ENCODE results near the gene RBPJL. TPM values are rescaled to one million over a fixed set of nuclear protein-coding genes. Genes with fewer than 3 reads are reported as not detected.
A peak's percentile ranks its signal among the peaks of the same experiment; 100 is the strongest.

RBPJL gene
- total RNA-seq, 2 experiments from 2014 or later = not detected

DNA sequence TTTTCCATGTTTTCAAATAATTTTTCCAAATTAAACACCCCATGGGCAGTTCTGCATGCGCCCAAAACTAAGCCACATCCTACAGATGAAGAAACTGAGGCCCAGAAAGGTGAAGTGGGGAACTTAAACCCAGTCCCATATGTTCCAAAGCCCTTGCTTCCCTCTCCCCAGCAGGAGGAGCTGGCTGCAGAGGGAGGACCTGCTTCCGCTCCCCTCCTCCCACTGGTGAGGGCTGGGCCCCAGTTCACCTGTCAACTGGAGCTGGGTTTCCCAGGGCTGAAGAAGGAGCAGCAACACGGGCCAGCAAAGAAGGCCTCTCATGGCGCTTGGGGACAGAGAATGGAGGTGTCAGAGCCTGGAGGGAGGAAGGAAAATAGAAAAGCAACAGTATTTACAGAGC, 1.4 kb upstream of the RBPJL start:
- H3K9me2 ChIP-seq (ENCODE audit: insufficient read depth, low read length) = no peaks in the 10 kb centered on the region
- no peak for TF ChIP-seq EZH2phosphoT487 (IDR thresholded peaks at IDR 0.05; ENCODE audit: borderline replicate concordance, low read depth, low read length)
- TF ChIP-seq, protein P1, sequence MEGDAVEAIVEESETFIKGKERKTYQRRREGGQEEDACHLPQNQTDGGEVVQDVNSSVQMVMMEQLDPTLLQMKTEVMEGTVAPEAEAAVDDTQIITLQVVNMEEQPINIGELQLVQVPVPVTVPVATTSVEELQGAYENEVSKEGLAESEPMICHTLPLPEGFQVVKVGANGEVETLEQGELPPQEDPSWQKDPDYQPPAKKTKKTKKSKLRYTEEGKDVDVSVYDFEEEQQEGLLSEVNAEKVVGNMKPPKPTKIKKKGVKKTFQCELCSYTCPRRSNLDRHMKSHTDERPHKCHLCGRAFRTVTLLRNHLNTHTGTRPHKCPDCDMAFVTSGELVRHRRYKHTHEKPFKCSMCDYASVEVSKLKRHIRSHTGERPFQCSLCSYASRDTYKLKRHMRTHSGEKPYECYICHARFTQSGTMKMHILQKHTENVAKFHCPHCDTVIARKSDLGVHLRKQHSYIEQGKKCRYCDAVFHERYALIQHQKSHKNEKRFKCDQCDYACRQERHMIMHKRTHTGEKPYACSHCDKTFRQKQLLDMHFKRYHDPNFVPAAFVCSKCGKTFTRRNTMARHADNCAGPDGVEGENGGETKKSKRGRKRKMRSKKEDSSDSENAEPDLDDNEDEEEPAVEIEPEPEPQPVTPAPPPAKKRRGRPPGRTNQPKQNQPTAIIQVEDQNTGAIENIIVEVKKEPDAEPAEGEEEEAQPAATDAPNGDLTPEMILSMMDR (conservative IDR thresholded peaks at IDR 0.05; ENCODE audit: low read length) = no peak
- POLR2A ChIA-PET = no interaction called here
- intact Hi-C loops (cut with micrococcal nuclease; ENCODE audit: unreplicated experiment) = no loop called here
- DNase-seq (ENCODE audit: low spot score) = no peak
- no peak overlapping the region for H2AFZ ChIP-seq (ENCODE audit: low read length)
- no peaks in the 10 kb centered on the region for H3K4me1 ChIP-seq (ENCODE audit: insufficient read depth, low read length, poor library complexity, severe bottlenecking)
- CTCF ChIA-PET (ENCODE audit: unreplicated experiment) = no interaction called here
- H3K4me3 ChIP-seq (ENCODE audit: low read depth, low read length, poor library complexity, severe bottlenecking) = no peak overlapping the region
- no peaks in the 10 kb centered on the region for H3K9me3 ChIP-seq (ENCODE audit: low read length)
- no peak overlapping the region for H3K27ac ChIP-seq (ENCODE audit: low read depth, low read length, poor library complexity, severe bottlenecking)
- H3K36me3 ChIP-seq (ENCODE audit: insufficient read depth, low read length) = no peaks in the 10 kb centered on the region
- no peak overlapping the region for H3K4me2 ChIP-seq (ENCODE audit: low read length)
- no peaks in the 10 kb centered on the region for H4K20me1 ChIP-seq (ENCODE audit: insufficient read depth, low read length)
- BruUV-seq (replicated peaks) = no TSS peak
- H3K79me2 ChIP-seq (ENCODE audit: insufficient read depth, low read depth, low read length) = no peaks in the 10 kb centered on the region

DNA sequence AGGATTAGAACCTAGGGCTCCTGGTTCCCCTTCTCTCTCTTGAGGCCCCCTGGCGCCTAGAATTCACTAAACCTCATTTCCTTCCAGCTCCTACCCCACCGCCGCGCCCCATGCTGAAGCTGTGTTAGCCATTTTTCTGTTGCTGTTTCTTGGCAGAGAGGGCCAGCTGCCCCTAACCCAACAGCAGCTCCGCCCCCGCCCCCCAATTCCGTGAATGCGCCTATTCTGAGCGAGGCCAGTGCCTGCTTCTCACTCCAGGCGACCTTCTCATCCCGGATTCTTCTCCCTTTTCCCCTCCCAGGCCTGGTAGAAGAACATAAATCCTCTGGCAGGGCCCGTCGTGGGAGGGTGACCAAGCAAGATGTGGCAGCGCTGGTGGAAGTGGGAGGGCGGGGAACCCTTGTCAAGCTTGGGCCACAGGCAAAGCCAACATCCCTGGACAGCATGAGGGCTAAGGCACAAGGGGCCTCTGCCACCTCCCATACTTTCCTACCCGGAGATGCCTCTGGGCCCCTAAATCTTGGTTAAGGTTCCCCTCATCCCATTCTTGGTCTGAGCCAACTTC, 518 bp downstream of the RBPJL start:
- Histone ChIP-seq H3K4me2 (ENCODE audit: low read length) (no peak overlapping the region), H3K4me3 (ENCODE audit: low read depth, low read length, poor library complexity, severe bottlenecking) (no peak overlapping the region), H3K4me1 (ENCODE audit: insufficient read depth, low read length, poor library complexity, severe bottlenecking) (no peaks in the 10 kb centered on the region), H3K27ac (ENCODE audit: low read depth, low read length, poor library complexity, severe bottlenecking) (no peak overlapping the region), H3K36me3 (ENCODE audit: insufficient read depth, low read length) (no peaks in the 10 kb centered on the region), H3K9me3 (ENCODE audit: low read length) (no peaks in the 10 kb centered on the region), H3K9me2 (ENCODE audit: insufficient read depth, low read length) (no peaks in the 10 kb centered on the region), H3K79me2 (ENCODE audit: insufficient read depth, low read depth, low read length) (no peaks in the 10 kb centered on the region), H4K20me1 (ENCODE audit: insufficient read depth, low read length) (no peaks in the 10 kb centered on the region), H2AFZ (ENCODE audit: low read length) (no peak overlapping the region)
- TF ChIP-seq EZH2phosphoT487 (IDR thresholded peaks at IDR 0.05; ENCODE audit: borderline replicate concordance, low read depth, low read length) = no peak
- TF ChIP-seq, protein P1 (conservative IDR thresholded peaks at IDR 0.05; ENCODE audit: low read length) = no peak
- ChIA-PET POLR2A (no interaction called here), CTCF (ENCODE audit: unreplicated experiment) (interaction anchor here (0.6 kb wide), 1 partner anchor 961 kb away, joined by 5 read pairs; no protein-coding TSS in a partner anchor)
- intact Hi-C loops (cut with micrococcal nuclease; ENCODE audit: unreplicated experiment) = no loop called here
- BruUV-seq (replicated peaks) = no TSS peak
- DNase-seq (ENCODE audit: low spot score) = no peak

DNA sequence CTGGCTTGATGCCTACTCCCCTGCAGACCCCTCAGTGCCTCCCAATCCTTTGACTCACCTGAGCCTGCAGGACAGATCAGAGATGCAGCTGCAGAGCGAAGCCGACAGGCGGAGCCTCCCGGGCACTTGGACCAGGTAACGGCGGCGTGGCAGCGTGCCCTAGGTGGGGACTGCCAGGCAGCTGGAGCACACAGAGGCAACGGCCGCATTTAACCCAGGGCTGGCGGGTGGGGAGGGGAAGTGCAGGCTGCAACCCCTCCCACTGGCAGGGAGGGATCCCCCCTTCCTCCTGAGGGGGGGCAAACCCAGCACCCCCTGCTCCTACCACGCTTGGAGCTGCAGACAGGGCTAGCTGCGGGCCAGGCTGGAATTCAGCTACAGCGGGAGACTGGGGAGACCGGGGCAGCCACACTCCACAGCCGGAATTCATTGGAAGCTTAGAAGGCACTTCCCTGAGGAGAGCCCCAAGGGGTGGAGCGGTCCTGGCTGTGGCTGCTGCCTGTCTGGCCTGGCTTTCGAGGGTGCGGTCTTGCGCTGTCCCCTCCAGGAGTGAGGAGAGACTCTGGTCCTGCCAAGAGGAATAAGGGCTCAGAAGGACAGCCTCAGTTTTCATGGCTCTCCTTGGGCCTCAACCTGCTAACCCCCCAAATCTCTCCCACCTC, 1.6 kb downstream of the RBPJL start, which contains the start of gene MATN4:
Gene MATN4, minus strand, starts transcription at position 183 of the 662 bp plus-strand sequence. CDS start 2,717 bp downstream, outside the sequence.
- BruUV-seq (replicated peaks) = no TSS peak
- ChIA-PET CTCF (ENCODE audit: unreplicated experiment) (no interaction called here), POLR2A (no interaction called here)
- H3K9me3 ChIP-seq (ENCODE audit: low read length) = no peaks in the 10 kb centered on the region
- H3K4me3 ChIP-seq (ENCODE audit: low read depth, low read length, poor library complexity, severe bottlenecking) = no peak within 1 kb of the TSS
- no peak within 1 kb of the TSS for H3K27ac ChIP-seq (ENCODE audit: low read depth, low read length, poor library complexity, severe bottlenecking)
- H2AFZ ChIP-seq (ENCODE audit: low read length) = no peak within 1 kb of the TSS
- TF ChIP-seq, protein P1 (conservative IDR thresholded peaks at IDR 0.05; ENCODE audit: low read length) = 0 out of 2 replicates have a peak, but pooled peaks have one; percentile 12
- TF ChIP-seq EZH2phosphoT487 (IDR thresholded peaks at IDR 0.05; ENCODE audit: borderline replicate concordance, low read depth, low read length) = no peak
- H3K9me2 ChIP-seq (ENCODE audit: insufficient read depth, low read length) = no peaks in the 10 kb centered on the region
- no peak within 1 kb of the TSS for H3K4me2 ChIP-seq (ENCODE audit: low read length)
- no peaks in the 10 kb centered on the region for H4K20me1 ChIP-seq (ENCODE audit: insufficient read depth, low read length)
- H3K36me3 ChIP-seq (ENCODE audit: insufficient read depth, low read length) = no peaks in the 10 kb centered on the region
- DNase-seq (ENCODE audit: low spot score) = no peak
- intact Hi-C loops (cut with micrococcal nuclease; ENCODE audit: unreplicated experiment) = no loop called here
- H3K79me2 ChIP-seq (ENCODE audit: insufficient read depth, low read depth, low read length) = no peaks in the 10 kb centered on the region
- H3K4me1 ChIP-seq (ENCODE audit: insufficient read depth, low read length, poor library complexity, severe bottlenecking) = no peaks in the 10 kb centered on the region

Measured in OCI-LY7 (cell line).